A549 (cell line): ENCODE data around the gene MRPS34. TPM values are rescaled to one million over a fixed set of nuclear protein-coding genes. Genes with fewer than 3 reads are reported as not detected.

ENCODE experiments used
- ATAC-seq, 2 experiments: fragments of 200-7000 bp in 1 of 2; fragments of >200 bp in 1 of 2; cut with Nextera tagmentation in 1 of 2; cut with Tn5 transposase in 1 of 2; 3 replicates each; pipeline versions ENCODE4 v1.8.0 to v1.9.1; 2018 to 2020; ENCODE audit warnings: mild to moderate bottlenecking in 1 of 2, moderate library complexity in 1 of 2
- CTCF ChIA-PET: fragments of 300-600 bp; sonication (Branson Sonifier 250); formaldehyde crosslinking; extraction: SDS; loops from one replicate; lab custom pipeline; 2021; ENCODE audit warnings: antibody characterized with exemption, inconsistent platforms; lab: Yijun Ruan, JAX
- POLR2A ChIA-PET: fragments of 350-600 bp; formaldehyde crosslinking; extraction: SDS; loops from one replicate; lab custom pipeline; 2021; ENCODE audit warnings: antibody characterized with exemption, inconsistent platforms; lab: Yijun Ruan, JAX
- DNase-seq, 2 experiments: peaks; one replicate each; pipeline versions ENCODE4 v3.0.0 to v3.0.0-alpha.2; 2011 to 2016; ENCODE audit warnings: low read depth in 1 of 2, low spot score in 1 of 2
- FAIRE-seq: peaks from 2 replicates; lab custom pipeline; 2011; peaks lifted over from hg19 to GRCh38; lab: Jason Lieb, UNC
- H3K27ac ChIP-seq, 2 experiments: fragments of >200 bp; sonication (Bioruptor Twin); formaldehyde crosslinking; 3 replicates each; pipeline ENCODE4 v1.5.1; 2016 to 2017
- H3K4me1 ChIP-seq: fragments of >200 bp; sonication (Bioruptor Twin); formaldehyde crosslinking; 3 replicates; pipeline ENCODE4 v1.6.1; 2016
- H3K4me2 ChIP-seq: fragments of >200 bp; sonication (Bioruptor Twin); formaldehyde crosslinking; 3 replicates; pipeline ENCODE4 v1.6.1; 2016
- H3K4me3 ChIP-seq: fragments of >200 bp; sonication (Bioruptor Twin); formaldehyde crosslinking; 3 replicates; pipeline ENCODE4 v1.5.1; 2016
- H3K9me3 ChIP-seq: fragments of >200 bp; sonication (Bioruptor Twin); formaldehyde crosslinking; 3 replicates; pipeline ENCODE4 v1.6.1; 2016
- BHLHE40 ChIP-seq: IDR thresholded peaks from 2 replicates; pipeline ENCODE4 v1.6.1; 2012; ENCODE audit warnings: low read depth, low read length, inconsistent platforms
- CEBPB ChIP-seq, 2 experiments: fragments of >200 bp in 1 of 2; sonication (Bioruptor Twin) in 1 of 2; formaldehyde crosslinking in 1 of 2; IDR thresholded peaks; 2 replicates each; pipeline ENCODE4 v1.6.1; 2012 to 2016
- CHD2 ChIP-seq: fragments of 150-350 bp; IDR thresholded peaks from 2 replicates; pipeline ENCODE4 v1.6.1; 2014; ENCODE audit warnings: low read length; ENCODE audit not compliant: partially characterized antibody
- CTCF ChIP-seq: fragments of >200 bp; sonication (Bioruptor Twin); formaldehyde crosslinking; IDR thresholded peaks from 3 replicates; pipeline ENCODE4 v1.5.1; 2016
- EHF ChIP-seq: fragments of 250-450 bp; sonication (Bioruptor Pico); IDR thresholded peaks from 2 replicates; pipeline ENCODE4 v1.5.0; 2020; ENCODE audit warnings: mild to moderate bottlenecking
- ESRRA ChIP-seq: fragments of 150-350 bp; IDR thresholded peaks from 2 replicates; pipeline ENCODE4 v1.6.1; 2014; ENCODE audit warnings: mild to moderate bottlenecking, low read length, borderline replicate concordance
- GATA3 ChIP-seq: IDR thresholded peaks from 2 replicates; pipeline ENCODE4 v1.6.1; 2012; ENCODE audit warnings: borderline replicate concordance
- HES2 ChIP-seq: fragments of >200 bp; sonication (Bioruptor Twin); formaldehyde crosslinking; IDR thresholded peaks from 2 replicates; pipeline ENCODE4 v1.6.1; 2016
- HEYL ChIP-seq: fragments of 250-450 bp; sonication (Bioruptor Pico); IDR thresholded peaks from 2 replicates; pipeline ENCODE4 v1.8.0; 2021; ENCODE audit warnings: mild to moderate bottlenecking, moderate library complexity
- HMGXB4 ChIP-seq: fragments of 250-450 bp; sonication (Bioruptor Pico); IDR thresholded peaks from 2 replicates; pipeline ENCODE4 v1.5.0; 2021; ENCODE audit warnings: mild to moderate bottlenecking, moderate library complexity, borderline replicate concordance
- HOXB13 ChIP-seq: fragments of 250-450 bp; sonication (Bioruptor Pico); IDR thresholded peaks from 2 replicates; pipeline ENCODE4 v1.5.0; 2020; ENCODE audit warnings: low read depth, mild to moderate bottlenecking, moderate library complexity
- HOXB5 ChIP-seq: fragments of 250-450 bp; sonication (Bioruptor Pico); IDR thresholded peaks from 2 replicates; pipeline ENCODE4 v1.5.0; 2020; ENCODE audit warnings: mild to moderate bottlenecking, moderate library complexity
- JUN ChIP-seq, 2 experiments: fragments of >200 bp; sonication (Bioruptor Twin); formaldehyde crosslinking; IDR thresholded peaks; 2 replicates in 1 of 2; 3 replicates in 1 of 2; pipeline ENCODE4 v1.6.1; 2016 to 2017
- JUNB ChIP-seq: fragments of >200 bp; sonication (Bioruptor Twin); formaldehyde crosslinking; IDR thresholded peaks from 2 replicates; pipeline ENCODE4 v1.6.1; 2016
- KDM1A ChIP-seq: fragments of 200-600 bp; sonication (generic); IDR thresholded peaks from 2 replicates; pipeline ENCODE4 v1.6.1; 2016; ENCODE audit warnings: low read depth, mild to moderate bottlenecking
- MAX ChIP-seq: IDR thresholded peaks from 2 replicates; pipeline ENCODE4 v1.6.1; 2012
- MYC ChIP-seq: IDR thresholded peaks from 2 replicates; pipeline ENCODE4 v1.6.1; 2012; ENCODE audit warnings: mild to moderate bottlenecking, inconsistent platforms, low read length, improper control_type of control experiment, borderline replicate concordance
- NFE2L2 ChIP-seq: fragments of 150-350 bp; conservative IDR thresholded peaks from 2 replicates; pipeline ENCODE4 v1.6.1; 2014; ENCODE audit warnings: low read length
- NR3C1 ChIP-seq: fragments of >200 bp; sonication (Bioruptor Twin); formaldehyde crosslinking; IDR thresholded peaks from 3 replicates; pipeline ENCODE4 v1.6.1; 2017
- RCOR1 ChIP-seq: fragments of 150-350 bp; IDR thresholded peaks from 2 replicates; pipeline ENCODE4 v1.6.1; 2014; ENCODE audit warnings: antibody characterized with exemption, low read length, low read depth
- RNF2 ChIP-seq: fragments of 200-600 bp; sonication (generic); IDR thresholded peaks from 2 replicates; pipeline ENCODE4 v1.6.1; 2016; ENCODE audit warnings: low read depth, mild to moderate bottlenecking, antibody characterized with exemption, moderate library complexity, borderline replicate concordance
- TP53 ChIP-seq: fragments of 250-450 bp; sonication (Bioruptor Pico); IDR thresholded peaks from 2 replicates; pipeline ENCODE4 v1.5.0; 2021; ENCODE audit warnings: mild to moderate bottlenecking, moderate library complexity
- ZSCAN20 ChIP-seq: fragments of 250-450 bp; sonication (Bioruptor Pico); IDR thresholded peaks from 2 replicates; pipeline ENCODE4 v1.8.0; 2022; ENCODE audit warnings: mild to moderate bottlenecking, moderate library complexity
- WGBS: methylation state at CpG from one replicate; pipeline ENCODE4 v1.1.6; 2017; ENCODE audit errors: missing lambda C conversion rate; 5-methylcytosine and 5-hydroxymethylcytosine counted together
- polyA plus RNA-seq, 4 experiments: library from polyadenylated mRNA; depleted of rRNA in 3 of 4; stranded (reverse); fragments of >200 nt; fragmentation: RNase III in 1 of 4; extraction: RNeasy Plus Mini Kit Qiagen cat#74134 plus additional on column Dnase treatment in 1 of 4; gene quantifications; 2 replicates in 3 of 4; 3 replicates in 1 of 4; pipeline ENCODE4 v1.2.3, GENCODE V29; 2011 to 2017
- TF ChIP-seq, protein P1 (sequence below): IDR thresholded peaks from 2 replicates; pipeline ENCODE4 v1.6.1; 2012; ENCODE audit warnings: low read depth, borderline replicate concordance

Gene MRPS34
- polyA plus RNA-seq, 2 of the 4 experiments (the other 2 are of a cell fraction) = 118 to 220 TPM

- POLR2A ChIA-PET = interaction anchor here (1.9 kb wide), 1 partner anchor 10 kb away, joined by 11 read pairs; the partner anchor contains the start of genes NUBP2 and SPSB3
These were observed 19.2 kb upstream of the MRPS34 start for GRCh38 chr16:1791943-1792812.

GRCh38 chr16:1791256-1791942 lies 18.5 kb upstream of the MRPS34 start:
- H3K4me3 ChIP-seq = no peak overlapping the region
- no peak for TF ChIP-seq JUNB
- TF ChIP-seq GATA3 = no peak
- TF ChIP-seq MYC = no peak
- no peak for TF ChIP-seq HMGXB4 (CRISPR knock-in tag)
- TF ChIP-seq EHF = no peak
- no peak for TF ChIP-seq RCOR1
- no peak for TF ChIP-seq BHLHE40
- H3K4me2 ChIP-seq = no peak overlapping the region
- ATAC-seq (no peak), FAIRE-seq (no peak), DNase-seq (no peak)
- H3K27ac ChIP-seq = no peak overlapping the region
- peaks cover 5% of the 10 kb centered on the region; the same call in 1 of the 3 replicates for H3K4me1 ChIP-seq
- H3K9me3 ChIP-seq = no peaks in the 10 kb centered on the region
- POLR2A ChIA-PET = interaction anchor here (1.9 kb wide), 1 partner anchor 9 kb away, joined by 11 read pairs; the partner anchor contains the start of genes NUBP2 and SPSB3
- CTCF ChIA-PET = interaction anchor here (0.8 kb wide), 1 partner anchor 10 kb away, joined by 3 read pairs; no protein-coding TSS in a partner anchor
- WGBS = 92% methylated on average over 26 of the region's 53 CpGs

More at GRCh38 chr16:1791943-1792812, 19.2 kb upstream of the MRPS34 start:
- H3K4me3 ChIP-seq = no peak overlapping the region
- CTCF ChIA-PET = interaction anchor here (1.2 to 1.6 kb wide), 2 partner anchors 9 to 19 kb away, joined by 4 to 6 read pairs; partner anchors contain the start of genes MRPS34 and NUBP2
- no peak overlapping the region for H3K4me2 ChIP-seq
- no peaks in the 10 kb centered on the region for H3K9me3 ChIP-seq
- DNase-seq (no peak), ATAC-seq (peak in 1 of 2 experiments; percentile 11; a peak in 2 of 6 replicates), FAIRE-seq (no peak)
- 93% methylated on average over 15 of the region's 59 CpGs for whole genome bisulfite sequencing
- H3K4me1 ChIP-seq = peaks cover 5% of the 10 kb centered on the region; the same call in 1 of the 3 replicates
- H3K27ac ChIP-seq = no peak overlapping the region
- no peak for TF ChIP-seq BHLHE40
- no peak for TF ChIP-seq HES2
- TF ChIP-seq, protein P1, sequence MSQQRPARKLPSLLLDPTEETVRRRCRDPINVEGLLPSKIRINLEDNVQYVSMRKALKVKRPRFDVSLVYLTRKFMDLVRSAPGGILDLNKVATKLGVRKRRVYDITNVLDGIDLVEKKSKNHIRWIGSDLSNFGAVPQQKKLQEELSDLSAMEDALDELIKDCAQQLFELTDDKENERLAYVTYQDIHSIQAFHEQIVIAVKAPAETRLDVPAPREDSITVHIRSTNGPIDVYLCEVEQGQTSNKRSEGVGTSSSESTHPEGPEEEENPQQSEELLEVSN = no peak
- TF ChIP-seq HOXB13 = no peak
- TF ChIP-seq RNF2 = no peak
- no peak for TF ChIP-seq ESRRA
- TF ChIP-seq KDM1A = no peak
- TF ChIP-seq MAX = no peak
- no peak for TF ChIP-seq CTCF
- no peak for TF ChIP-seq HOXB5
- TF ChIP-seq JUN (IDR thresholded peaks at IDR 0.05) = no peak
- no peak for TF ChIP-seq NR3C1
- TF ChIP-seq TP53 (CRISPR knock-in tag) = no peak
- no peak for TF ChIP-seq NFE2L2
- no peak for TF ChIP-seq CHD2
- no peak for TF ChIP-seq MYC
- TF ChIP-seq CEBPB (IDR thresholded peaks at IDR 0.05) = no peak
- TF ChIP-seq ZSCAN20 = no peak
- no peak for TF ChIP-seq RCOR1
- no peak for TF ChIP-seq HEYL (CRISPR knock-in tag)
